NCI-H226 (cell line): ENCODE results near the gene SLC10A2.
"Not testable (repeated sequence)": the region's sequence is repeated elsewhere in the genome, so short reads cannot be mapped to it uniquely, and the experiment has no call there.

Experiments
- DNase-seq: peaks from one replicate; pipeline ENCODE4 v3.0.0-alpha.2; 2015

Gene SLC10A2

GRCh38 chr13:103066079-103066780 lies at the start of gene SLC10A2:
Gene SLC10A2 (minus strand): TSS chr13:103066417. CDS start chr13:103066249, 168 bp downstream.
- no peak for DNase-seq

- no peak for DNase-seq
These were observed 41.4 kb upstream of the SLC10A2 start for GRCh38 chr13:103107580-103107979.

- no peak for DNase-seq
These were observed 38.1 kb upstream of the SLC10A2 start for GRCh38 chr13:103104340-103104739.

- not testable (repeated sequence) for DNase-seq
These were observed 37.2 kb upstream of the SLC10A2 start for GRCh38 chr13:103103456-103103855.

GRCh38 chr13:103102482-103102881 lies 36.3 kb upstream of the SLC10A2 start:
- DNase-seq, result no peak

- no peak for DNase-seq
These were observed 35.7 kb upstream of the SLC10A2 start for GRCh38 chr13:103101901-103102300.

GRCh38 chr13:103101500-103101899 lies 35.3 kb upstream of the SLC10A2 start:
- DNase-seq, result no peak

- no peak for DNase-seq
These were observed 34.6 kb upstream of the SLC10A2 start for GRCh38 chr13:103100830-103101229.

- no peak for DNase-seq
These were observed 33.6 kb upstream of the SLC10A2 start for GRCh38 chr13:103099722-103100293.

- DNase-seq, result no peak
These were observed 32.3 kb upstream of the SLC10A2 start for GRCh38 chr13:103098535-103098934.

GRCh38 chr13:103097366-103097928 lies 31.2 kb upstream of the SLC10A2 start:
- DNase-seq, result no peak

GRCh38 chr13:103093649-103094048 lies 27.4 kb upstream of the SLC10A2 start:
- not testable (repeated sequence) for DNase-seq

- DNase-seq, result no peak
These were observed 21.1 kb upstream of the SLC10A2 start for GRCh38 chr13:103087275-103087674.

- DNase-seq, result no peak
These were observed 15.2 kb upstream of the SLC10A2 start for GRCh38 chr13:103081435-103081834.

- no peak for DNase-seq
These were observed 11.9 kb upstream of the SLC10A2 start for GRCh38 chr13:103078158-103078557.

GRCh38 chr13:103068836-103069235 lies 2.6 kb upstream of the SLC10A2 start:
- no peak for DNase-seq

- no peak for DNase-seq
These were observed 1.7 kb upstream of the SLC10A2 start for GRCh38 chr13:103067751-103068555.

- no peak for DNase-seq
These were observed 646 bp upstream of the SLC10A2 start for GRCh38 chr13:103066781-103067345.

- no peak for DNase-seq
These were observed 2.8 kb downstream of the SLC10A2 start for GRCh38 chr13:103063376-103063775.

- DNase-seq, result no peak
These were observed 4.1 kb downstream of the SLC10A2 start for GRCh38 chr13:103062079-103062478.

- DNase-seq, result no peak
These were observed 10.2 kb downstream of the SLC10A2 start for GRCh38 chr13:103056008-103056407.

GRCh38 chr13:103055166-103055565 lies 11.1 kb downstream of the SLC10A2 start:
- DNase-seq, result no peak

GRCh38 chr13:103046676-103047075 lies 19.5 kb downstream of the SLC10A2 start:
- DNase-seq, result no peak
